ENCODE measurements around the gene SFT2D3. TPM values are rescaled to one million over a fixed set of nuclear protein-coding genes. Genes with fewer than 3 reads are reported as not detected.

SFT2D3 gene
- total RNA-seq, 4 donors from 2014 or later: 6.8 to 13.7 (median 8.3) TPM

GRCh38 chr2:127662937-127663565 is 38.2 kb upstream of the SFT2D3 start:
- TF ChIP-seq EP300 (IDR thresholded peaks at IDR 0.05; ENCODE audit: low read depth): no peak
- TF ChIP-seq POLR2AphosphoS5 (IDR thresholded peaks at IDR 0.05): peak in 2 of 3 donors; percentile 28 to 50
- peak overlapping the region; percentile 54 to 84 (median 74) for H3K27ac ChIP-seq
- intact Hi-C loops (cut with DNase I; ENCODE audit: low total_unique reads): no loop called here
- peaks cover 20 to 49% (median 31%) of the 10 kb centered on the region in 4 donors for H3K4me1 ChIP-seq
- peak; percentile 6 for DNase-seq
- peak overlapping the region in 1 of 4 donors; percentile 33 for H3K4me3 ChIP-seq
- WGBS, 2 donors (ENCODE audit: low coverage in 1 of 2): 87% methylated on average over 5 of the region's 9 CpGs; no CpG with 5 or more reads in 1 of the 2 donors
- H3K9me3 ChIP-seq: no peaks in the 10 kb centered on the region
- H3K36me3 ChIP-seq: no peaks in the 10 kb centered on the region
- in situ Hi-C loops (cut with MboI; ENCODE audit: low pct_ligation_motif_present in 1 of 4, low pct_unique_long_range_greater_than_20kb in 1 of 4, low sequenced_read_pairs in 3 of 4): no loop called here
- H3K27me3 ChIP-seq: peaks cover 49% of the 10 kb centered on the region

DNA sequence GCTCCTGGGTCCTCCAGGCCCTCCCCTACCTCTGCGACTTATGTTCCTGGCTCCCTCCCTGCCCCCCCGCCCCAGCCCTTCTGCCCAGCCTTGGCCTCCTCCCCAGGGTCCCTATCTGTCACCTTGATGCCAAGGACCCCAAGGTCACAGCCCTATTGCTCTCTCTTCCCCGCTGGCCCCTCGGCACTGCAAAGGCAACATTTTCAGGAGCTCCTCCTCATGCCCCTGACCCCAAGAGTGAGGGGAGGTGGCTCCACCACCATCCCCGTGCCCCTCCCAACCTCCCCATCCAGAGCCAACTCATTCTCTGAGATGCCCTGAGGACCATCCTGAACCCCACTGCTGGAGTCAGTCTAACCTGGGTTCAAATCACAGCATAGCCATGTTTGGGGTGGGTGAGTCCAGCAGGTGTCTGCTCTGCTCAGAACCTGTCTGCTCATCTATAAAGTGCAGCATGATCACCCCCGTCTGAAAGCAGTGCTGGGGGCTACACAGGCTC is 37.7 kb upstream of the SFT2D3 start:
- no peaks in the 10 kb centered on the region for H3K36me3 ChIP-seq
- peaks cover 54% of the 10 kb centered on the region for H3K27me3 ChIP-seq
- H3K4me3 ChIP-seq: peak overlapping the region in 3 of 4 donors; percentile 17 to 33 (median 29)
- 65% methylated on average over 6 of the region's 6 CpGs; no CpG with 5 or more reads in 1 of the 2 donors for WGBS, 2 donors (ENCODE audit: low coverage in 1 of 2)
- TF ChIP-seq, protein P1, sequence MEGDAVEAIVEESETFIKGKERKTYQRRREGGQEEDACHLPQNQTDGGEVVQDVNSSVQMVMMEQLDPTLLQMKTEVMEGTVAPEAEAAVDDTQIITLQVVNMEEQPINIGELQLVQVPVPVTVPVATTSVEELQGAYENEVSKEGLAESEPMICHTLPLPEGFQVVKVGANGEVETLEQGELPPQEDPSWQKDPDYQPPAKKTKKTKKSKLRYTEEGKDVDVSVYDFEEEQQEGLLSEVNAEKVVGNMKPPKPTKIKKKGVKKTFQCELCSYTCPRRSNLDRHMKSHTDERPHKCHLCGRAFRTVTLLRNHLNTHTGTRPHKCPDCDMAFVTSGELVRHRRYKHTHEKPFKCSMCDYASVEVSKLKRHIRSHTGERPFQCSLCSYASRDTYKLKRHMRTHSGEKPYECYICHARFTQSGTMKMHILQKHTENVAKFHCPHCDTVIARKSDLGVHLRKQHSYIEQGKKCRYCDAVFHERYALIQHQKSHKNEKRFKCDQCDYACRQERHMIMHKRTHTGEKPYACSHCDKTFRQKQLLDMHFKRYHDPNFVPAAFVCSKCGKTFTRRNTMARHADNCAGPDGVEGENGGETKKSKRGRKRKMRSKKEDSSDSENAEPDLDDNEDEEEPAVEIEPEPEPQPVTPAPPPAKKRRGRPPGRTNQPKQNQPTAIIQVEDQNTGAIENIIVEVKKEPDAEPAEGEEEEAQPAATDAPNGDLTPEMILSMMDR (IDR thresholded peaks at IDR 0.05): no peak
- no peak for TF ChIP-seq POLR2A (IDR thresholded peaks at IDR 0.05)
- H3K9me3 ChIP-seq: no peaks in the 10 kb centered on the region
- peak overlapping the region; percentile 54 to 84 (median 74) for H3K27ac ChIP-seq
- in situ Hi-C loops (cut with MboI; ENCODE audit: low pct_ligation_motif_present in 1 of 4, low pct_unique_long_range_greater_than_20kb in 1 of 4, low sequenced_read_pairs in 3 of 4): no loop called here
- peak; percentile 4 for DNase-seq
- H3K4me1 ChIP-seq: peaks cover 20 to 49% (median 29%) of the 10 kb centered on the region in 4 donors
- intact Hi-C loops (cut with DNase I; ENCODE audit: low total_unique reads): no loop called here

- peak overlapping the region; percentile 54 to 84 (median 74) for H3K27ac ChIP-seq
- peak overlapping the region in 3 of 4 donors; percentile 17 to 33 (median 29) for H3K4me3 ChIP-seq
- intact Hi-C loops (cut with DNase I; ENCODE audit: low total_unique reads) (no loop called here), in situ Hi-C loops (cut with MboI; ENCODE audit: low pct_ligation_motif_present in 1 of 4, low pct_unique_long_range_greater_than_20kb in 1 of 4, low sequenced_read_pairs in 3 of 4) (no loop called here)
- peaks cover 61% of the 10 kb centered on the region for H3K27me3 ChIP-seq
- peaks cover 14 to 45% (median 28%) of the 10 kb centered on the region in 4 donors for H3K4me1 ChIP-seq
- TF ChIP-seq EP300 (IDR thresholded peaks at IDR 0.05; ENCODE audit: low read depth): no peak
- no peak for TF ChIP-seq POLR2AphosphoS5 (IDR thresholded peaks at IDR 0.05)
- TF ChIP-seq POLR2A (IDR thresholded peaks at IDR 0.05): no peak
- DNase-seq: peak; percentile 7
- WGBS, 2 donors (ENCODE audit: low coverage in 1 of 2): 32% methylated on average over 40 of the region's 69 CpGs; no CpG with 5 or more reads in 1 of the 2 donors
- no peaks in the 10 kb centered on the region for H3K36me3 ChIP-seq
- H3K9me3 ChIP-seq: no peaks in the 10 kb centered on the region
Observed at GRCh38 chr2:127664065-127664894, 37.0 kb upstream of the SFT2D3 start.

DNA sequence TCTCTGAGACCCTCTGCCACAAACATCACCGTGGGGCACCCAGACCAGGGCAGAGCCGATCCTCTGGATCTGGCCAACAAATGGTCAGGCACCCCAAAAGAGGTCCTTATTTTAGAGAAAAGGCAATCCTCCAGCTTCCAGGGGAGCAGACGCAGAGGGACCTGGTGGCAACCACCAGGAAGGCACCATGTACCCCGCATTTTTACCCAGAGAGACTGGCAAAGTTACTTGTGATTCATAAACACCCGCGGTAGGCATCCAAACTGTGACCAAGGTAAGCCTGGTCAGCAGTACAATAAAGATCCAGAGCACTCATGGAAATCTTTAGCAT is 36.4 kb upstream of the SFT2D3 start:
- DNase-seq: no peak
- in situ Hi-C loops (cut with MboI; ENCODE audit: low pct_ligation_motif_present in 1 of 4, low pct_unique_long_range_greater_than_20kb in 1 of 4, low sequenced_read_pairs in 3 of 4): no loop called here
- WGBS, 2 donors (ENCODE audit: low coverage in 1 of 2): 90% methylated on average over 6 of the region's 6 CpGs; no CpG with 5 or more reads in 1 of the 2 donors
- peaks cover 63% of the 10 kb centered on the region for H3K27me3 ChIP-seq
- no peaks in the 10 kb centered on the region for H3K36me3 ChIP-seq
- peaks cover 14 to 39% (median 26%) of the 10 kb centered on the region in 4 donors for H3K4me1 ChIP-seq
- H3K9me3 ChIP-seq: no peaks in the 10 kb centered on the region
- H3K4me3 ChIP-seq: peak overlapping the region in 2 of 4 donors; percentile 29 to 33
- peak overlapping the region; percentile 54 to 84 (median 74) for H3K27ac ChIP-seq
- intact Hi-C loops (cut with DNase I; ENCODE audit: low total_unique reads): loop anchor here (5.0 kb wide), 1 partner anchor 438 kb away; no protein-coding TSS in a partner anchor
- TF ChIP-seq POLR2A (IDR thresholded peaks at IDR 0.05) (no peak), EP300 (IDR thresholded peaks at IDR 0.05; ENCODE audit: low read depth) (no peak), POLR2AphosphoS5 (IDR thresholded peaks at IDR 0.05) (no peak)
- TF ChIP-seq, protein P1 (IDR thresholded peaks at IDR 0.05): no peak

Data from transverse colon (tissue), 4 donors.